CD4-positive, alpha-beta T cell treated with Interferon gamma for 1 hour (primary cell): ENCODE results near the gene TYW1.
"Not testable (repeated sequence)": the region's sequence is repeated elsewhere in the genome, so short reads cannot be mapped to it uniquely, and the experiment has no call there.

Experiments
- DNase-seq: peaks from one replicate; pipeline ENCODE4 v3.0.0-alpha.2; 2020

TYW1 gene

DNA sequence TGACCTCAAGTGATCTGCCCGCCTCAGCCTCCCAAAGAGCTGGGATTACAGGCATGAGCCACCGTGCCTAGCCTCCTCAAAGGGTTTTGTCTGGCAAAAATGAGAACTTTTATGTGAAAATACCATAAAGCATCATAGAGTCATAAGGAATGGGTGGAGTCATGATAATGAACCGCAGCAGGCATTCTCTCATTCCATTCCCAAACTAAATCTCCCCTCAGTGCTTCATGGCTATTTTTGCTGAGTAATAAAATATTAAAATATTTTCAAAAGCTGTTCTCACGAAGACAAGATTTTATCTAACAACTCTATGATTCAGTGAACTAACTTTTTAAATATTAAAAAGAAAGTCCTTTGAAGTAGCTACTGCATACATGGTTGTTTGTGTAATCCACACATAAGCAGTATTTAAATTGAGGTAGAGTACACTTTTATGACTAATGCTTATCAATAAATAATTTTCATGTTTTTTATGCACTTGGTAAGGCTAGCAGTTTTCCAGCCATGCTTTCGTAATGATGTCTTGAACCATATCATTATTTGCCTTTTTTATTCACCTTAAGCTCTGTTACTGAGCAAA lies 195.6 kb downstream of the TYW1 start:
- DNase-seq: not testable (repeated sequence)

DNA sequence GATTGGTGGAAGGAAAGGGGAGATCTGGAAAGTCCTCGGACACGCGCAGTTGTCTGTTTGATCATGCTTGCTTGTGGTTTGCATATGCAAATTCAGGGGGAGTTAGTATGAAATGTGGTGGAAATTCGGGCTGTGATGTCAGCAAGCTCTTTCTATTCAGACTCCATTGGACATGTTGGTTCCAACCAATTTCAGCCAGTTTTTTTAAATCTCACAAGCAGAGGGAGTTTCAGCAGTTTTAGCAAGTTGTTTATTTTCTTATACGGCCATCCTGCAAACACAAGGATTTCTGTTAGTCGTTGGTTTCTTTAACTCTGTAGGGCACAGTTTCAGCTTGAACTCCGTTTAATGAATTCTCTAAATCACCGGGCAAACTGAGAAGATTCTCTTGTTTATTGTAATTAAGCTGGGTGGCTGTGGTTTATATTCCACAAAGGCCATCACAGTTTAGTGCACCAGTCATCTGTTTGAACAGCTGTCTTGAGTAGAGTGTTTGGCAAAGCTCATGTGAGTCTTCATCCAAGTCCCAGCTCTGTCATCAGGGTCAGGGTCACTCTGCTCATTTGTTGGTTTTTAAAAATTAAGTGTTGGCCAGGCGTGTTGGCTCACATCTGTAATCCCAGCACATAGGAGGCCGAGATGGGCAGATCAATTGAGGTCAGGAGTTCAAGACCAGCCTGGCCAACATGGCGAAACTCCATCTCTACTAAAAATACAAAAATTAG lies 196.4 kb downstream of the TYW1 start:
- DNase-seq: not testable (repeated sequence)

DNA sequence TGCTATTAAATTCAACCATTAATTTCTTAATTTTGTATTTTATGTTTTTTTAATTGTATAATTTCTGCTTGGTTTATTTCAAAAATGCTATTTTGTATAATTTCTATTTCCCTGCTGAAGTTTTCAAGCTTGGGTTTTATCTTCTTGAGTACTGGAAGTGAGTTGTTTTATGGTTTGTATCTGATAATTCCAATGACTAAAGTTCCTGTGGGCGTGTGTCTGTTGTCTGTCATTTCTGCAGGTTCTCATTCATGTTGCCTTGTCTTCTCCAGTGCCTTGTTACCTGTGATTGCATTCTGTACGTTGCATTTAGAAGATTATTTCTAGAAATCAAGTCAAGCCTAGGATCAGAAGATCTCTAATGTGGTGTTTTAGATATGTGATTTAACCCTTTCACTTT lies 199.5 kb downstream of the TYW1 start:
- DNase-seq: not testable (repeated sequence)

DNA sequence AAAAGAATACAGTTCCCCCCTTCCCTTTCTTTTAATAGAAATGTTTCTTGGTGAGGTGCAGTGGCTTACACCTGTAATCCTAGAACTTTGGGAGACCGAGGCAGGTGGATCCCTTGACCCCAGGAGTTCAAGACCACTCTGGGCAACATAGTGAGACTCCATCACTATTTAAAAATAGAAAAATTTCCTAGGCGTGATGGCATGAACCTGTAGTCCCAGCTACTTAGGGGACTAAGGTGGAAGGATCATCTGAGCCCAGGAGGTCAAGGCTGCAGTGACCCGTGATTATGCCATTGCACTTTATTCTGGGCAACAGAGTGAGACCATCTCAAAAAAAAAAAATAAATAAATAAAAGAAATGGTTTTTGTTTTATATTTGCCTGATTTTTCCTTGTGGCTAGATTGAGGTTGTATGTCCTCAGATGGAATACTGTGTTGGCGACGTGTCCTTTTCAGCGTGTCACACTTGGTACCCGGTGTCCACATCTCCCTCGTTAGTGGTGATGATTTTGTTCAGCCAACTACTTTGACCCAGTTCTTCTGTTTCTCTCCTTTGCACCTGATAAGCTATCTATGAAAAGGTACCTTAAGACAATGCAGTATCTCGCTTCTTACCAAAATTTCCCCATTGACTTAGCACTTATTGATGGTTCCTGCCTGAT lies 202.4 kb downstream of the TYW1 start:
- not testable (repeated sequence) for DNase-seq

DNA sequence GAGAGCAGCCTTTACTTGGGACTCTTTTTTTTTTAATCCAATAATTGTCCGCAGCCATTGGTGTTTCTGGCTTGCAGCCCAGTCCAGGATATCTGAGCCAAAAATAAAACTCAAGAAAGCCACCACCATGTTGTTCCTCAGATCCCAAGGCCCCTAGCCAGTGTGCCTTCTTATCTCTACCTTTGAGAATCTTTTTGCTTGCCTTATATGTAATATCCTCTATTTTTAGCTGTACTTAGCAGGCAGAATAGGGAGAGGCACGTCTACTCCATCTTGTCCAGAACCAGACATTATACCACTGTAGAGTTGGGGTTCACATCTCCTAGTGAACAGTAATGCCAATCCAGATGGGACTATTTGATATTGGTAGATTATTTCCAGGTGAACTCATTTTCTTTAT lies 209.1 kb downstream of the TYW1 start:
- not testable (repeated sequence) for DNase-seq

DNA sequence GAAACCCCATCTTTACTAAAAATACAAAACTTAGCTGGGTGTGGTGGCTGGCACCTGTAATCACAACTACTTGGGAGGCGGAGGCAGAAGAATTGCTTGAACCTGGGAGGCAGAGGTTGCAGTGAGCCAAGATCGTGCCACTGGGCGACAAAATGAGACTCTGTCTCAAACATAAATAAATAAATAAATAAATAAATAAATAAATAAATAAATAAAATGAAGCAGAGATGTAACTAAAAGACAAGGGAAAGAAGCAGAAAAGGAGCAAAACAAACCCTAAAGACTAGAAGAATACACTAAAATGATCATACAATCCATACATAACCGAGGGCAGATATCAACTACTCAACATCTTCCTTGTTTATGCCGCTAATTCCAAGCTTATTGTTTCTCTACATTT lies 209.8 kb downstream of the TYW1 start:
- DNase-seq: no peak

DNA sequence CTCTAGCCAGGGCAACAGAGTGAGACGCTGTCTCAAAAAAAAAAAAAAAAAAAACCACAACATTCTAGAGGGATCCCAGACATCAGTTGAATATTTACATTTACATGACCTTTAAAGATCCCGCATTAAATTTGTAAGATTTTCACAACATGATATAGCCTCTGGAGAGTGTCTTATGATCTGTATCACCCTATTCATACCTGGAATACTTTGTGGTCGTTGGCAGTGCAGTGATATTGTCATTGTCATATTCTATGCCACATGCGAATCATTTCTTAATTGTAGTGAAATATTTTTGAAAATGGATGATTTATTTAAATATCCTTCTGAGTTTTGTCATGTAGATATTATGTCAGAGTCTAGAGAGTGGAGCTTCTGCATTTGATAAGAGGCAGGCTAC lies 212.0 kb downstream of the TYW1 start:
- DNase-seq: not testable (repeated sequence)

DNA sequence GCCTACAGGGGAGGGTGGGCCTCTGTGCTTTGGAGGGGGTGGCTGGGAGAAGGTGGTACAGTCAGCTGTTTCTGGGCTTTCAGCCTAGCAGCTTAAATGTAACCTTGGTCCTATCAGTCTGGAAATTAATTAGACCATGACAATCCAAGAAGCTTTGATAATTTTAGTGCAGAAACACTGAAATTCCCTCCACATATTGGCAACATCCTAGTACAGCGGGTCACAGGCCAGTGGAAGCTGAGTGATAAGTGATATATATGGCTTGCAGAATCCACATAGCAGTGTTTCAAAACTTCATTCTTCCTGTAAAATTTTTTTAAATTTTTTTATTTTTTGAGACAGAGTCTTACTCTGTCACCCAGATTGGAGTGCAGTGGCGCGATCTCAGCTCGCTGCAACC lies 212.6 kb downstream of the TYW1 start:
- no peak for DNase-seq

DNA sequence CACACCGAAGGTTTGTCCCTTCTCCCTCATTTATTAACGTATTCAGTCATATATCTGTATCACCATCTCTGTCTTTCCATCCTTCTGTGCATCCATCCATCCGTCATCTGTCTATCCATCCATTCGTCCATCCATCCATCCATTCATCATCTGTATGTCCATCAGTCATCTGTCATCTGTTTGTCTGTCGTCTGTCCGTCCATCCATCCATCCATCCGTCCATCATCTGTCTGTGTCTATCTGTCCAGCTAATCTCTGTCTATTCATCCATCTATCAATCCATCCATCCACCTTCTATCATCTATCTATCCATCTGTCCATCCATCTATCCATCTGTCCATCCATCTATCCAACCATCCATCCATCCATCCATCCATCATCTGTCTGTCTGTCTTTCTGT lies 213.9 kb downstream of the TYW1 start:
- DNase-seq: no peak

DNA sequence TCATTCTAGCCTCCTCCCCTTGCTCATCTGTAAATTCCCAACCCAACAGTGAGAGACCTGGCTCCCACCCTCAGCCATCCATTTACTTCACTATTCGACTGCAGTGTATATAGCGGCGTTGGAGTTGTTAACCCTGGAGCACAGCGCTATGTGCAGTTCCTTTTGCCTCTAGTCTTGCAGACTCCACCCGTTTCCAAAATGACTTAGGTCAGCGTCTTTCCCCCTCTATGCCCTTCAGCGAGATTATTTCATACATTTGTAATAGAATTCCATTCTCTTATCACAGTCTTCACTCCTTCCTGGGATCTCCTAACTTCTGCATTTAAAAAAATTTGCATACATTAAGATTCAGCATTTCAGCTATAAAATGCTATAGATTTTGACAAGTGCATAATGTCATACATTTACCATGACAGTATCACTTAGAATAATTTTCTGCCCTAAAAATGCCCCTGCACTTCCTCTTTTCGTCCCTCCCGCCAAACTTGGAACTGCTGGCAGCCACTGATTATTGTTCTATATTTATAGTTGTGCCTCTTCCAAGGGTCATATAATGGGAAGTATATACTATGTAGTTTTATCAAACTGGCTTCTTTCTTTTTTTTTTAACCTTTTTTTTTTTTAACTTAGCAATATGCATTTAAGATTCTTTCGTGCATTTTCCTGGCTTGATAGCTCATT lies 215.2 kb downstream of the TYW1 start:
- DNase-seq: not testable (repeated sequence)

DNA sequence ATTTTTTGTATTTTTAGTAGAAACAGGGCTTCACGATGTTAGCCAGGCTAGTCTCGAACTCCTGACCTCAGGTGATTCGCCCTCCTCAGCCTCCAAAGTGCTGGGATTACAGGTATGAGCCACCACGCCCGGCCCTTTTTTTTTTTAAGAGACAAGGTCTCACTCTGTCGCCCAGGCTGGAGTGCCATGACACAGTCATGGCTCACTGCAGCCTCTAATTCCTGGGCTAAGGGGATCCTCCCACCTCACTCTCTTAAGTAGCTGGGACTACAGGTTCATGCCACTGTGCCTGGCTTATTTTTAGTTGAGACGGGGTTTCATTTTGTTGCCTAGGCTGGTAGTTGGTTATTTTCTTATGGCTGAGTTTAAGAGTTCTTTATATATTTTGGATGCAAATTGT lies 216.4 kb downstream of the TYW1 start:
- not testable (repeated sequence) for DNase-seq

DNA sequence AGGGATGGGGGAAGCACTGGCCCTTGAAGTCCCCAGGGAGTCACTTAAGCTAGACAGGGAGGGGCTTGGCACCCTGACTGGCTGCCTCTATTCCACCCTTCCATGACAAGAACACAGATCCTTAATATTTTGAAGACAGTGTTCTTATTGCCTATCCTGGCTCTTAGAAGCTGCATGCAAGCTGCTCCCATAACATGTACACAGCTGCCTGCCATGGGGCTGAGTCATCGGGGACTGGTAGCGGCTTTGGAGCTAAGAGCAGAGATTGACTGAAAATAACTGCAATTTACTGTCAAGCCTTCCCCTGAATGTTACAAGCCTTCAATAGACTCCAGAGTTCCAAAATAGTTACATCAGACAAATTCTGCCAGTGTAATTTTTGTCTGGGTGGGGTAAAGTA lies 226.9 kb downstream of the TYW1 start:
- not testable (repeated sequence) for DNase-seq

DNA sequence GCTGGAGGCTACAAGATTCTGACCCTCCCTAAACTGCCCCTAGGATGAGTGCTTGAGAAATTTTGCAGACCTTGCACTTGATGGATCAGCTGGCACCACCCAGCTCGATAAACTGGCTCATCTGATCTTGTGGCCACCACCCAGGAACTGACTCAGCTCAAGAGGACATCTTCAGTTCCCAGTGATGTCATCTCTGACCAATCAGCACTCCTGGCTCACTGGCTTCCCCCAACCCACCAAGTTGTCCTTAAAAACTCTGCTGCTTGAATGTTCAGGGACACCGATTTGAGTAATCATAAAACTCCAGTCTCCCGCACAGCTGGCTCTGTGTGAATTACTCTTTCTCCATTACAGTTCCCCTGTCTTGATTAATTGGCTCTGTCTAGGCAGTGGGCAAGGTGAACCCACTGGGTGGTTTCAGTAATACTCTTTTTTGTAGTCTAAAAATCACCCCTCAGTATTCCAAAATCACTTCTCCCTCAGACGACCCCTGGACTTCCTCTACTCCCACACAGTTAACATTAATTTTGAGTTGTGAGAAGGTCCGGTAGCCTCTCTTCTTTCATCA lies 229.8 kb downstream of the TYW1 start:
- DNase-seq: peak; percentile 1

DNA sequence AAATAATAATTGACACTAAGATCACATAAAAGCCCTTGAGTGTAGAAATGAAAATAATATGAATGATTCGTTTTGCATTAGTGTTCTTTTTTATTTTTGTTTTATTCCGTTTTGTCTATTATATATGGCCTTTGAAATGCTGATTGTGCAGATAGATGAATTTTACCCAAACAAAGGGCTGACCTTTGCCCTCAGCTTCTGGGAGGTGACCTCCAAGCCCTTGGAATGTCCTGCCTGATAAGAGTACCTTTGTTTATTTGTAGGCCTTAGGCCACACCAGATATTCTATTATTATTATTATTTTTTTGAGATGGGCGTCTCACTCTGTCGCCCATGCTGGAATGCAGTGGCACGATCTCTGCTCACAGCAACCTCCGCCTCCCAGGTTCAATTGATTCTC lies 230.3 kb downstream of the TYW1 start:
- DNase-seq: not testable (repeated sequence)

DNA sequence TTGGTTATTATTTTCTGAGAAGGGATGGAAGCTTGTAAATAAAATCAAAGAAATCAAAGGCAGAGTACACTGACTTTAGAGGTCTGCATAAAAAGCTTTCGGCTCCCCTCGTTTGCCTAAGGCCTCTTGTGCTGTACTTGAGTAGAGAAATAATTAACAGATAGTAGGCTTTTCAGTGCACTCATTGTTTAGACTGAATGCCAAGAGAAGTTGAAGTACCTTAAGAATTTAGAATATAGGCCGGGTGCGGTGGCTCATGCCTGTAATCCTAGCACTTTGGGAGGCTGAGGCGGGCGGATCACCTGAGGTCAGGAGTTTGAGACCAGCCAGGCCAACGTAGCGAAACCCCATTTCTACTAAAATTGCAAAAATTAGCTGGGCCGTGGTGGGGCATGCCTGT lies 232.4 kb downstream of the TYW1 start:
- DNase-seq: not testable (repeated sequence)

DNA sequence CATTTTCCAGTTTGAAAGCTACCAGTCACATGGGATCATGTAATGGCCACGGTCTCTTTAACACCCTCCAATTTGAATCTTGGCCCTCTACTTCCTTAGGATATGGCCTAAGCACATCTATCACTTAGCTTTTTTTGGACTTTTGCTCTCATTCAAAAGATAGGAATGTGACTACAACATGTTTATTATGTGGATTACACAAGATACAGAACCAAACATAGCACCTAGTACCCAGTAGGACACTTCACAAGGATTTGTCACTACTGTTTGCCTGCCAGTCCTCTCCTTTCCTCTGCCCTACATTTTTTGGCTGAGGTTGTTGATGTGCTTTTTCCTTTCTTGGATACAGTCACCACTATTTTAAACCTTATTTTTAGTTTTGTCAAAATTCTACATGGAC lies 233.4 kb downstream of the TYW1 start:
- DNase-seq: not testable (repeated sequence)

DNA sequence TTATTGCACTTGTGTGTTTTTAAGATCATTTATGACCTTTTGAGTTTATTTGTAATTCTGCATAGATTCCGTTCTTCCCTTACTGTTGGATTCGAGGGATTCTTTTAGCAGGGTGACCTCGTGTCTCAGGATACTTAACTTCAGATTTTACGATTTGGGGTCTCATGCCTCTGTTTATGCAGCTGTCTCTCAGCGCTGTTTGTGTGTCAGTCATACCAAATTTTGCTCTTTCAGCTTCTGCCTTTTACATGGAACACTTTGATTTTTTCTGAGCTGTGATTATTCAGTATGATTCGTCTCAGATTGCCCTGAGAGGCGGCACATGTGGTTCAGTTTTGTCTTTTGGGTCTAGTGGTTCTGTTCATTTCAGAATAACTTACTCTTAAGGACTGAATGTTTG lies 236.9 kb downstream of the TYW1 start:
- not testable (repeated sequence) for DNase-seq

DNA sequence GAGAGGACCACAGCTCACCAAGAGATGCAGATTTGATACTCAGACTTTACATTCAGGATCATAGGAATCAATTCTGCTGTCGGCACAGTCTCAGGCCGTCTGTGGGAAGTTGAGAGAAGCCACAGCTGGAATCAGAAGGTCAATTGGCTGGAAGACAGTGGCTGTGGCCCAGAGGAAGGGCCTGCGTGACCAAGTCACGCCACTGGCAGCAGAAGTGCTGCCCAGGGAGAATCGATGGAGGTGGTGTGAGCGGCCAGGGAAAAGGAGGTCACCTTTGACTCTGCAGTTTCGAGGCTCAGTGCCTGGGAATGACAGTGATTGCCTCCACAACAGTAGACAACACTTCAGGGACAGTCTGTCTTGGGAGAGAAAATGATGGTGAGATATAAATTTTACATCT lies 239.6 kb downstream of the TYW1 start:
- DNase-seq: not testable (repeated sequence)

DNA sequence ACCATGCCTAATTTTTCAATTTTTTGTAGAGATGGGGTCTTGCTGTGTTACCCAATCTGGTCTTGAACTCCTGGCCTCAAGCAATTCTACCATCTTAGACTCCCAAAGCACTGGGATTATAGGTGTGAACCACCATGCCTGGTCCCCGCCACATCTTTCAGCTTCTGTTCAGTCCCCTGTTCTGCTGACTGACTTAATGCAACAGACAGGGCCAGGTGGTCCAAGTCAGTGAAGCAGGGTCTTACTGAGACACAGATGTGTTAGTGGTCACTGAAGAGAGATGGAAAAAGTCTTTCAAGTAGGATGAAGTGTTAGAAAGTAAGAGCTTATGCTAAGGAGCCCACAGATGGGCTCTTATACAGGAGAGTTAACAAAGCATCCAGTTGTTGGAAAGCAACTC lies 246.2 kb downstream of the TYW1 start:
- DNase-seq: not testable (repeated sequence)

DNA sequence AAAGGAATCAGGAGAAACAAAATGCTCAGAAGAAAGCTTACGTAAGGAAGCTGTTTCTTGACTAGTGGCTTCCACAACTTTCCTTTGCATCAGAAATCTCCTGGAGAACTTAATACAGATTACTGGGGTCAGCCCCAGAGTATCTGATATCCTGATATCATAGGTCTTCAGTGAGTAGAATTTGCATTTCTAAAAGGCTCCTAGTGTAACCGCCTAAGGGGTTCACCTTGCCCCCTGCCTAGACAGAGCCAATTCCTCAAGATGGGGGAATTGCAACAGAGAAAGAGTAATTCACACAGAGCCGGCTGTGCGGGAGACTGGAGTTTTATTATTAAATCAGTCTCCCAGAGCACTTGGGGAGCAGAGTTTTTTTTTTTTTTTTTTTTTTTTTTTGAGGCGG lies 251.7 kb downstream of the TYW1 start:
- not testable (repeated sequence) for DNase-seq

DNA sequence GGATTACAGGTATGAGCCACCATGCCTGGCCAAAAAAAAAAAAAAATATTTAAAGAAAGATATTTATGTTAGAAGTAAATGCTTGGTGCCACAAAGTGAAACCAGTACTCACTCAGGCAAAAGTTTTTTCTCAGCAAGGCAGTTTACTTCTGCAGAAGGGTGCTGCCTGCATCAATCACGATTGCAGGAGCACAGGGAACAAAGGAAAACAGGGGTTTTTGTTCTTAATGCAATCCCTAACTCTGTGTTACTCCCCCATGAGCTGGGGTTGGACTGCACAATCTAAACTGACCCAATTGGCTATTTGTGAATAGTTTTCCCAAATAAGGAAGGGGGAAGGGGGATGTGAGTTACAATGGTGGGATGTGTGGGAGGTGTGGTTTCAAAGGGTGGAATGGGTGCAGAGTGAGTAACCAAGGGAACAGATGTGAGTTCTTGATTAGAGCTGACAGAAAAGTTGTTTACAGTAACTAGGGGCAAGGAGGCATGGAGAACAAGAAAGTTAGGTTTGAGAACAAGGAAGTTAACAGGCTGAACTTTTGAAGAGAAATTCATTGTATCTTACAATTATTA lies 255.4 kb downstream of the TYW1 start:
- no peak for DNase-seq

DNA sequence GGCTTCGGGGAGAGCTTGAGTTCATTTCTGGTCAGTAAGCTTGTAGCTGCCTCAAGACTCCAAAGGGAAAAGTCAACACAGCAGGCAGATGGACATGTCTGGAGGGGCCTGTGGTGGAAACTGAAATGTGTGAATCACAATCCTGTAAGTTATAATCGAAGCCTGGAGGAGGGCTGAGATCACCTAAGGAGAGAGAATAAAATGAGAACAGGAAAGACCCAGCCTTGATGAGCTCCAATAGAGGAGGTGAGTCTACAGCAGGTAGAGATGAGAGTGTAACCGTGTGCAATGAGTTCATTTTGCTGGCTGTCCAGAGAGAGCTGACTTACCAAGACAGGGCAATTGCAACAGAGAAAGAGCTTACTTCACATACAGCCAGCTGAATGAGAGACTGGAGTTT lies 258.4 kb downstream of the TYW1 start:
- not testable (repeated sequence) for DNase-seq

DNA sequence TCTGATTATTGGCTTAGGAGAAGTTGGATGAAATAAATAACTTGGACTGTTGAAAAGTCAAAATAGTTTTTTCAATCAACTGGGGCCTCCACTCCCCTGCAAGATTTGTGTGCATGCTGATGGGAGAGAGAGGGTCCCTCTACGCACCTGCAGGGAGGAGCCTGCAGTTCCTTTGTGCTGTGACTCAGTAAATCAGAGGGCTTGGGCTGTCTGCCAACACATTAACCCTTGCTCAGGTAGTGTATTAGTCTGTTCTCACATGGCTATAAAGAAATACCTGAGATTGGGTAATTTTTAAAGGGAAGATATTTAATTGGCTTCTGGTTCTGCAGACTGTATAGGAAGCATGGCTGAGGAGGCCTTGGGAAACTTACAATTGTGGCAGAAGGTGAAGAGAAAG lies 261.1 kb downstream of the TYW1 start:
- not testable (repeated sequence) for DNase-seq
